Measurements from ENCODE around the gene SORBS1.

SORBS1 gene

GRCh38 chr10:95538412-95538811 lies 22.8 kb downstream of the SORBS1 start:
- DNase-seq, result no peak

GRCh38 chr10:95537542-95537927 lies 23.6 kb downstream of the SORBS1 start:
- no peak for DNase-seq

GRCh38 chr10:95536894-95537541 lies 24.2 kb downstream of the SORBS1 start:
- no peak for DNase-seq

DNA sequence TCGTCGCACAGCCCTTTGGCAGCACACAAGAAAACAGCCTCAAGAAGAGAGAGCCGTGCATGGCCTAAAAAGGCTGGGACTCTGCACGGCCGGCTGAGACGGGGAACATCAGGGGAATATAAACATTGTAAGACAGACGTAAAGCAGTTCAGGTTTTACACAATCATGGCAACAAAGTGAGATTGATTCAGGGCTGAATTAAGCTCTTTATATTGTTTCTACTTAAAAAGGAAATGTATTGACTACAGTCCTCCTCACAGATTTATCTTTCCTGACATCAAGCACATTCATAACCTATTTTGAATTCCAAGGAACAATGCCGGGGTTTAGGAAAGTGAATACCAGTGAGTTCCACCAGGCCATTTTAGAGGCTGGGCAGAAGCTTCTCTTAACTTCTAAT lies 25.2 kb downstream of the SORBS1 start:
- DNase-seq, result no peak

- DNase-seq, result no peak
Observed at GRCh38 chr10:95535526-95535925, 25.6 kb downstream of the SORBS1 start.

DNA sequence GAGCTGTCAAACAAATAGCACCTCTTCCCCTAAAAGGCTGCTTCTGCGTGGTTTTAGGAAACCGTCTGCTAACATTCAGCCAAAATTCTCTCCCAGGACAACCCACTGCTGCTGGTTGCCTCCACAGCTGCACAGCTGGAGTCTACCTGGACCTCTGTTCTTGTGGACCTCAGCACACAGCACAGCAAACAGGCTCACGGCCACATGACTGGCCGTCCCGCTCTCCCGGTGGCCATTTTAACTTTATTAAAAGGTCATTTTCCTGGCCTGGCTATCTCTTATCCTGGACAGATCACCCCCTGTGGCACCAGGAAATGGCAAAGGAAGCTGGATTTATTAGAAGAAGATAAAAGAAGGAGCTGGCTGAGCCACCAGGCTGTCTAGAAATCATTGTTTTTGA lies 27.6 kb downstream of the SORBS1 start:
- DNase-seq, result no peak

GRCh38 chr10:95532536-95532935 lies 28.6 kb downstream of the SORBS1 start:
- no peak for DNase-seq

DNA sequence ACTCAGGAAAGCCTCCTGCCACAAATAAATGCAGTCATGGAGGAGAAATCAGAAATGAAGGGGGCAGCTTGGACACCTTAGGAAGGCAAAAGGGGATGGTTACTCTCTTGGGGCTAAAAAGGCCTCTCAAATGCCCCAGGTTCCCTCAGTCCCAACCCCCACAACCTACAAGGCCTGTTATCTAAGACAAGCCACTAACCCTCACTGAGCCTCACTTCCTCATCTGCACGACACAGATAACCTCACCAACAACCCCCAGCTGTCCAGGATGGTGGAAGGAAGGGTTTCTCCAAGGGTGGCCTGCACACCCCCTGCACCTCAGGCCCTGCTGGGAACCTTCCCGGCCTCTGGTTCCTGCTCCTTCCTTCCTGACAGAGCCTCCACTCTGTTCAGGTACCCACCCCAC lies 29.2 kb downstream of the SORBS1 start:
- DNase-seq, result no peak

GRCh38 chr10:95531058-95531809 lies 29.9 kb downstream of the SORBS1 start:
- no peak for DNase-seq

GRCh38 chr10:95530561-95530960 lies 30.6 kb downstream of the SORBS1 start:
- no peak for DNase-seq

GRCh38 chr10:95530029-95530428 lies 31.1 kb downstream of the SORBS1 start:
- no peak for DNase-seq

- DNase-seq, result no peak
Observed at GRCh38 chr10:95526044-95526443, 35.1 kb downstream of the SORBS1 start.

DNA sequence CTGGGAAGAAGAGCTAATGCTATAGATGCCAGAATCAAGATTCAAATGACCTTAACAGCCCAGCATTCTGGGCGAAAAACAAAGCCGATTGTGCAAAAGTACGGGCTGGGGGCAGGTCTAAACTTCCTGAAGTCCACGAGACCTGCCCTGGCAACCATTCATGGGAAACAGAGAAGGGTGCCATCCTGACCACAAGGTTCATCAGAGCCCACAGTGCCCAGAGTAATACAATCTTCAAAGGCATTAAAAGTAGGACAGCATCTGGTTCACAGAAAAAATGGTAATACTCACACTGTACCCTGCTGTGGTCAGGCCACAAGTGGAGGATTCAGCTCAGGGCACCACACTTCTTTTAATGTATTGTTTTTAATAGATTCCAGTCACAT lies 36.1 kb downstream of the SORBS1 start:
- no peak for DNase-seq

- no peak for DNase-seq
Observed at GRCh38 chr10:95524358-95525032, 36.7 kb downstream of the SORBS1 start.

- no peak for DNase-seq
Observed at GRCh38 chr10:95522117-95522516, 39.1 kb downstream of the SORBS1 start.

GRCh38 chr10:95520617-95521016 lies 40.6 kb downstream of the SORBS1 start:
- DNase-seq, result no peak

DNA sequence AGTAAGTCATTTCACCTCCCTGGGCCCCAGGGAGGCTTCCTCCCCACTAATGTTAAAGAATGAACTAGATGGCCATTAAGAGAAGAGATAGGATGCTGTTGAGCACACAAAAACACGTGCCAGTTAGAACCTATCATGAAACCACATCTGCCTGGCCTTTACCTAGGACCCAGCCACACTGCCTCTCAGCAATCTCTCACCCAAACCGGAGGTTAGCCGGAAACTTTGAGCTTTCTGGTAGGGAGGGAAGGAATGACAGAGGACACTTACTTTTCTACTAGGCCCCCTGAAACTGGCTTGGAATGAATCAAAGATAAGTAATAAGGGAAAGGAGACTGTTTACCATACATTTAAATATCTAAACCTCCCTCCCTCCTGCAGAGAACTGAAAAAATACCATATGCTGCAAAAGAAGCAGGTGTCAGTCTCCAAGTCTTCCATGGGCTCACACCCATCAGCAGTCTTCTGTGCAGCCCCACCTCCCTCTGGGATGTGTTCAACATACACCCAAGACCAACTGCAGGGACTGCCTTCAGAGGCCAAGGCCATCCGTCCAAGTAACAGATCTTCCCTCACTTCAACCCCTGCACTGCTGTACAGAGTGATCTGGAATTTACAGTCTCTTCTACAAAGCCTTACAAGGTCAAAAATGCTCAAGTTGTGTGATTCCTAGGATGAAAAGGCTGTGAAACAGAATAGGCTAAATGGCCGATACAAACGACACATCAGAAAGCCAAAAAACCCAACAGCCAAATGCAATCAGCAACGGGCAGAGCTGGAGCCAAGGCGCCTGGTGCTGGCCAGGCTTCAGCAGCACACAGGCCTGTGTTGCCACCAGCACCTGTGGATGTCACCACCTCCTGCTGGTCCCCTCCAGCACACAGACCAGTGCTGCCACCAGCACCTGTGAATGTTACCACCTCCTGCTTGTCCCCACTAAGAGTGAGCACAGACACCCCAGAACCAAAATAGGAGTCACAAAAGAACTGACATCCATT lies 42.4 kb downstream of the SORBS1 start:
- no peak for DNase-seq

- peak; percentile 22 for DNase-seq
Observed at GRCh38 chr10:95517536-95518454, 43.4 kb downstream of the SORBS1 start.

DNA sequence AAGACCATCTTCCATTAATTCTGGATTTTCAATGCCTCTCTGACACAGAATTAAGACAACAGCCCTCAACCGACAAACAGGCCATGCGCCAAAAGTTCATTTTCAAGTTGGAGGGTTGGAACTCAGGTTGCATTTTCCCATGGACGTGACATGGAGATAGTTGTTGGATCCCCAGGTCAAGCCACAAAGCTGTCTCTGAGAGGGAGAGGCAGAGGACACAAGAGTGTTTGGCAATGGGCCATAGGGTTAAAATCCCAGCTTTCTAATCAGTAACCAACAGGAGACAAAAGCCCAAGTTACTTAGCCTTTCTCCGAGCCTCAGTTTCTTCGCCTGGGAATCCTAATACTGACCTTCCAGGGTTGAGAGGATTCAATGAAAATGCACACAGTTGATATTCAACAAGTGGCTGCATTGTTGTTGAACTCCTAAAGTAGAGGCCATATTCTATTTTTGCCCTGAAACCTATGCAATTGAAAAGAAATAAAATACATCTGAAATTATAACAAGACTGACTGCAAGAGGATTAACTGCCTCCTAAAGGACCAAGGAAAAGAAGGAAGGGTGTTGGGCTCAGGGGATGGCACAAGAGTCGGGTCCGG lies 44.3 kb downstream of the SORBS1 start:
- no peak for DNase-seq

DNA sequence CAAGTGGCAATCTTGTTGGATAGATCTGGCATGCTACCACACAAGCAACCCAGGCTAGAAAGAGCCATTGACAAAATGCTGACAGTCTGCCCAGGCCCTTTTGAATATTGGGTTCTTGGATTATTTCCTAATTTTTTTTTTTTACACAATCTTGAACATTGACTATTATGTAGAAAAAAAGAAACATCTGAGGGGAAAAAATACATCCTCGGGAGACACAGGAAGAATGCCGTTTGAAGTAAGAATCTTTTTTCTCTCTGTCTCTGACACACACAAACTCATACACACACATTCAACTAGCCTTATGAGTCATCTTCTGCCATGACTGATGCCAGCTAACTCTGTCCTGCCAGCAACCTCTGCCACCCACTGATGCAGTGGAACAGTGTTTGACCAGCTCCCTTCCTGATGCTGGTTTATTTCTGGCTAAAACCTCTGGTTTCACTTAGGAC lies 47.2 kb downstream of the SORBS1 start:
- no peak for DNase-seq

- no peak for DNase-seq
Observed at GRCh38 chr10:95513008-95513589, 48.1 kb downstream of the SORBS1 start.
